SK-N-MC (cell line): ENCODE results near the gene SPSB1.

Experiments
- DNase-seq: peaks from one replicate; pipeline ENCODE4 v3.0.0-alpha.2; 2011; ENCODE audit warnings: low read depth, low spot score
- H3K27ac ChIP-seq: fragments of 200-600 bp; sonication (generic); 2 replicates; pipeline ENCODE4 v1.5.1; 2016; ENCODE audit warnings: mixed run types
- H3K36me3 ChIP-seq: fragments of 200-600 bp; sonication (generic); 2 replicates; pipeline ENCODE4 v1.6.1; 2017; ENCODE audit warnings: antibody characterized with exemption, low read length, mixed read lengths; ENCODE audit not compliant: insufficient read depth
- H3K4me3 ChIP-seq: fragments of 200-600 bp; sonication (generic); 2 replicates; pipeline ENCODE4 v1.5.1; 2016
- H3K9ac ChIP-seq: fragments of 200-600 bp; sonication (generic); 2 replicates; pipeline ENCODE4 v1.8.0; 2017; ENCODE audit warnings: mixed run types, mixed read lengths; ENCODE audit not compliant: insufficient read length
- H3K9me3 ChIP-seq: fragments of 200-600 bp; sonication (generic); 2 replicates; pipeline ENCODE4 v1.6.1; 2017; ENCODE audit warnings: low read depth, mild to moderate bottlenecking, antibody characterized with exemption, low read length, moderate library complexity, mixed read lengths
- EZH2 ChIP-seq: fragments of 200-600 bp; sonication (generic); IDR thresholded peaks from one replicate; pipeline ENCODE4 v1.6.1; 2017; ENCODE audit warnings: antibody characterized with exemption
- FOXP2 ChIP-seq: optimal IDR thresholded peaks from 2 replicates; pipeline ENCODE3; 2011; ENCODE audit warnings: mild to moderate bottlenecking, moderate library complexity; ENCODE audit not compliant: insufficient read depth; ENCODE audit errors: extremely low read length, control extremely low read depth
- POLR2AphosphoS5 ChIP-seq: IDR thresholded peaks from 2 replicates; pipeline ENCODE4 v1.6.1; 2012; ENCODE audit warnings: mild to moderate bottlenecking, low read depth, low read length, borderline replicate concordance

The SPSB1 gene

DNA sequence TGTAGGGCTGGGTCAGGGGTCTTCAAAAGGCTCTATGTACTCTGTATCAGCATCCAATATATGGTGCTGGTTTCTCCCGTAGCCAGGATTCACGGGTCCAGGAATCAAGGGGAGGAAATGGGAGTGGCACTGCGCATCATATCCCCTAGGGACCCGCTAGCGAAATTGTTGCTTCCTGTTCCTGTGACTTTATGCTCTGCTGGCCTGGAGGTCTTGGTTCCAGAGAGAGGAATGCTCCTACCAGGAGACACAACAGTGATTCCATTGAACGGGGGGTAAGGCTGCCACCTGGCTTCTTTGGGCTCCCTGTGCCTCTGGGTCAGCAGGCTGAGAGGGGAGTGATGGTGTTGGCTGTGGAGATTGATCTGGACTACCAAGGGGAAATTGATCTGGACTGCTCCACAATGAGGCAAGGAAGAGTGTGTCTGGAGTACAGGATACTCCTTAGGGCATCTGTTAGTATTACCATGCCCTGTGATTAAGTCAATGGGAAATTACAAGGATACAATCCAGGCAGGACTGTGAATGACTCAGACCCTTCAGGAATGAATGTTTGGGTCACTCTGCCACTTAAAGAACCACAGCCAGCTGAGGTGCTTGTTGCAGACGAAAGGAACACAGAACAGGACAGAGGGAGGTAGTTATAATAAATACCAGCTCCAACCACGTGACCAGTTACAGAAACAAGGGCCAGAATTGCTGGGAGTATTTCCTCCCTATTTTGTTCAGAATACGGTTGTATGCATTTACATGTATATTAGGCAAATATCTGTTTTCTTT lies 10.2 kb downstream of the SPSB1 start:
- Histone ChIP-seq H3K9ac (no peak overlapping the region), H3K27ac (no peak overlapping the region), H3K4me3 (no peak overlapping the region), H3K36me3 (no peaks in the 10 kb centered on the region), H3K9me3 (no peaks in the 10 kb centered on the region)
- TF ChIP-seq POLR2AphosphoS5: no peak
- TF ChIP-seq EZH2: no peak
- no peak for TF ChIP-seq FOXP2
- no peak for DNase-seq

DNA sequence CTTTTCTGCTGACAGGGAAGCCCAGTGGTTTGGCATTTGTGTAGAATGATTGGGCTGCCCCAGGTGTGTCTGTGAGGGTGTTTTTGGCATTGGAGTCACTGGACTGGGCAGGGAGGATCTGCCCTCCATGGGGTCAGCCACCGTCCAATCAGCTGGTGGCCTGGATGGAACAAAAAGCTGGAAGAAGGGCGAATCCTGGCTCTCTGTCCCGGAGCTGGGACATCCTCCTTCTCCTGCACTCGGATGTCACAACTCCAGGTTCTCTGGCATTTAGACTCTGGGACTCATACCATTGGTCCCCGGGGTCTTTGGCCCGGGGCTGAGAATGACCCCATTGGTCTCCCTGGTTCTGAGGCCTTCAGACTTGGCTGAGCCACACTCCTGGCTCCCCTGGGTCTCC lies 11.2 kb downstream of the SPSB1 start:
- Histone ChIP-seq H3K4me3 (no peak overlapping the region), H3K27ac (no peak overlapping the region), H3K9ac (no peak overlapping the region), H3K9me3 (no peaks in the 10 kb centered on the region), H3K36me3 (no peaks in the 10 kb centered on the region)
- DNase-seq: no peak
- TF ChIP-seq FOXP2 (no peak), EZH2 (no peak), POLR2AphosphoS5 (no peak)

GRCh38 chr1:9305216-9305615 lies 12.5 kb downstream of the SPSB1 start:
- TF ChIP-seq EZH2 (no peak), FOXP2 (no peak), POLR2AphosphoS5 (no peak)
- H3K27ac ChIP-seq: no peak overlapping the region
- no peak overlapping the region for H3K9ac ChIP-seq
- no peaks in the 10 kb centered on the region for H3K36me3 ChIP-seq
- H3K4me3 ChIP-seq: no peak overlapping the region
- H3K9me3 ChIP-seq: no peaks in the 10 kb centered on the region
- no peak for DNase-seq

- no peaks in the 10 kb centered on the region for H3K9me3 ChIP-seq
Observed at GRCh38 chr1:9306006-9306405, 13.3 kb downstream of the SPSB1 start.

GRCh38 chr1:9307303-9307702 lies 14.6 kb downstream of the SPSB1 start:
- DNase-seq: no peak
- no peak for TF ChIP-seq FOXP2
- TF ChIP-seq EZH2: no peak
- no peak for TF ChIP-seq POLR2AphosphoS5
- no peaks in the 10 kb centered on the region for H3K36me3 ChIP-seq
- no peaks in the 10 kb centered on the region for H3K9me3 ChIP-seq
- H3K4me3 ChIP-seq: no peak overlapping the region
- H3K27ac ChIP-seq: no peak overlapping the region
- no peak overlapping the region for H3K9ac ChIP-seq

More at GRCh38 chr1:9306006-9306405, 13.3 kb downstream of the SPSB1 start:
- DNase-seq: no peak
- H3K36me3 ChIP-seq: no peaks in the 10 kb centered on the region
- no peak overlapping the region for H3K9ac ChIP-seq
- no peak overlapping the region for H3K4me3 ChIP-seq
- TF ChIP-seq EZH2: no peak
- TF ChIP-seq FOXP2: no peak
- no peak for TF ChIP-seq POLR2AphosphoS5
- no peak overlapping the region for H3K27ac ChIP-seq

GRCh38 chr1:9308236-9308785 lies 15.6 kb downstream of the SPSB1 start:
- no peaks in the 10 kb centered on the region for H3K36me3 ChIP-seq
- H3K9ac ChIP-seq: no peak overlapping the region
- H3K27ac ChIP-seq: no peak overlapping the region
- no peak for DNase-seq
- H3K9me3 ChIP-seq: no peaks in the 10 kb centered on the region
- no peak overlapping the region for H3K4me3 ChIP-seq
- TF ChIP-seq EZH2: no peak

DNA sequence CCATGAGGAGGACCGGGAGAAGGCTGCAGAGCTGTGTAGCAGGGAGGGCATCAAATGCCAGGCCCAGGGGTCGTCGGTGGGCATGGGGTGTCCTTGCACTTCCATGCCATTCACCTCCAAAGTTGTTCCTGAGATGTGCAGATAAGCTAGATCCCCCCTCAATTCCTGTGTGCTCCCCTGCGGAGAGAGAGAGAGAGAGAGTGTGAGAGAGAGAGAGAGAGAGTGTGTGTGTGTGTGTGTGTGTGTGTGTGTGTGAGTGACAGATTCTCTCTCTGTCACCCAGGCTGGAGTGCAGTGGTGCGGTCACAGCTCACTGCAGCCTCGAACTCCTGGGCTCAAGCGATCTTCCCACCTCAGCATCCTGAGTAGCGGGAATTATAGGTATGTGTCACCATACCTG lies 16.4 kb downstream of the SPSB1 start:
- DNase-seq: no peak
- Histone ChIP-seq H3K9ac (no peak overlapping the region), H3K9me3 (no peaks in the 10 kb centered on the region), H3K36me3 (no peaks in the 10 kb centered on the region), H3K4me3 (no peak overlapping the region), H3K27ac (no peak overlapping the region)
- TF ChIP-seq EZH2 (no peak), FOXP2 (no peak), POLR2AphosphoS5 (no peak)

DNA sequence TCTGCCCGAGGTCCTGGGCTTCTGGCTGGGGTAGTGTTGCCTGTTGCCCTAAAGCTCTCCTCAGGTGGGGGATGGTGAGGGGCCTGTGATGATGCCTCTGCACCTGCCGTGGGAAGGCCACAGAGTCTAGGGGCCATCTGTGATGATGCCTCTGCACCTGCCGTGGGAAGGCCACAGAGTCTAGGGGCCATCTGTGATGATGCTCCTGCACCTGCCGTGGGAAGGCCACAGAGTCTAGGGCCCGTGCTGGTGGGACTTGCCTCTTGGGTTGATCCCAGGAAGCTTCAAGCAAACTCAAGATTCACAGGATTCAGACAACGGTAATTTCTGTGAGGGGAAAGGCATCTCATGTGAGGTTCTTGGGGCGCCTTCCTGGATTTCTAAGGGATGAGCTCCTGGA lies 17.3 kb downstream of the SPSB1 start:
- Histone ChIP-seq H3K36me3 (no peaks in the 10 kb centered on the region), H3K9me3 (no peaks in the 10 kb centered on the region), H3K9ac (no peak overlapping the region), H3K4me3 (no peak overlapping the region), H3K27ac (no peak overlapping the region)
- no peak for DNase-seq
- TF ChIP-seq FOXP2 (no peak), POLR2AphosphoS5 (no peak), EZH2 (no peak)

DNA sequence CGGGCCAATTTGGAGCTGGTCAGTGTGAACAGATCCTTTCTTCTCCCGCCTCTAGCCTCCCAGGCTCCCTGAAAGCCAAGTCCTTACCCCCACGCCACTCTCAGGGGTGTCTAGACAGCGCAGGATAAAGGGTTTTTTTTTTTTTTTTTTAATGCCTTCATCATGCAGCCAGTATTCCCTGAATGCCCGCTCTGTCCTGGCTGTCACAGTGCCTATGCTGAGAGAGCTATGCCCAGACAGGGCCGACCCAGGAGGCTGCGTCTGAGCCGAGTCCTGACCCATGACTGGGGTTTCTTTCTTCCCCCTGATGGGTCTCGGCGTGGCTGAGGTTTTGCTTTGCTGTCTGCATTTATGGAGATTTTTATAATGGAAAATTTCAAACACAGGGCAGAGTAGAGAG lies 18.3 kb downstream of the SPSB1 start:
- no peaks in the 10 kb centered on the region for H3K9me3 ChIP-seq
- no peaks in the 10 kb centered on the region for H3K36me3 ChIP-seq
- no peak overlapping the region for H3K4me3 ChIP-seq
- H3K27ac ChIP-seq: no peak overlapping the region
- no peak overlapping the region for H3K9ac ChIP-seq
- no peak for TF ChIP-seq EZH2
- no peak for TF ChIP-seq POLR2AphosphoS5
- no peak for TF ChIP-seq FOXP2
- no peak for DNase-seq
